Endodermal cell (in vitro differentiated cells): Measurements from ENCODE around the gene SRGAP1. TPM values are rescaled to one million over a fixed set of nuclear protein-coding genes. Genes with fewer than 3 reads are reported as not detected.
"Not testable (repeated sequence)": the region's sequence is repeated elsewhere in the genome, so short reads cannot be mapped to it uniquely, and the experiment has no call there.

Experiments
- DNase-seq: peaks from one replicate; pipeline ENCODE4 v3.0.0-alpha.2; 2017
- H3K27ac ChIP-seq: 2 replicates; pipeline ENCODE4 v1.5.1; 2013; ENCODE audit warnings: mild to moderate bottlenecking, low read depth, low read length, moderate library complexity
- H3K27me3 ChIP-seq: 2 replicates; pipeline ENCODE4 v1.6.1; 2013; ENCODE audit warnings: mild to moderate bottlenecking, low read length, moderate library complexity; ENCODE audit not compliant: insufficient read depth, control insufficient read depth, poor library complexity, severe bottlenecking
- H3K36me3 ChIP-seq: 2 replicates; pipeline ENCODE4 v1.7.0; 2013; ENCODE audit warnings: mild to moderate bottlenecking, low read length, moderate library complexity; ENCODE audit not compliant: control insufficient read depth, insufficient read depth
- H3K4me1 ChIP-seq: one replicate; pipeline ENCODE4 v1.7.0; 2013; ENCODE audit warnings: low read length; ENCODE audit not compliant: control insufficient read depth, insufficient read depth
- H3K4me3 ChIP-seq: 2 replicates; pipeline ENCODE4 v1.5.1; 2013; ENCODE audit warnings: mild to moderate bottlenecking, low read length, moderate library complexity
- H3K9ac ChIP-seq: 2 replicates; pipeline ENCODE4 v1.6.1; 2013; ENCODE audit warnings: mild to moderate bottlenecking, low read length, moderate library complexity; ENCODE audit not compliant: poor library complexity, severe bottlenecking; ENCODE audit errors: extremely low read depth
- H3K9me3 ChIP-seq: 2 replicates; pipeline ENCODE4 v1.6.1; 2013; ENCODE audit warnings: mild to moderate bottlenecking, low read length, moderate library complexity; ENCODE audit not compliant: control insufficient read depth
- H3K27ac Mint-ChIP-seq: 2 replicates; pipeline ENCODE4 v1.8.0; 2020; ENCODE audit warnings: mixed read lengths
- H3K27me3 Mint-ChIP-seq: 2 replicates; pipeline ENCODE4 v1.8.0; 2021; ENCODE audit warnings: mild to moderate bottlenecking, mixed read lengths; ENCODE audit not compliant: insufficient read depth
- H3K36me3 Mint-ChIP-seq: 2 replicates; pipeline ENCODE4 v1.8.0; 2020; ENCODE audit warnings: low read depth, mixed read lengths
- H3K4me1 Mint-ChIP-seq: 2 replicates; pipeline ENCODE4 v1.8.0; 2020; ENCODE audit warnings: mixed read lengths
- H3K4me3 Mint-ChIP-seq: 2 replicates; pipeline ENCODE4 v1.8.0; 2020; ENCODE audit warnings: mild to moderate bottlenecking, moderate library complexity, mixed read lengths
- H3K9me3 Mint-ChIP-seq: 2 replicates; pipeline ENCODE4 v1.8.0; 2020; ENCODE audit warnings: mild to moderate bottlenecking, mixed read lengths
- WGBS, 2 experiments: methylation state at CpG; one replicate each; pipeline versions ENCODE4 v1.1.5 to v1.1.7; 2013; ENCODE audit warnings: missing lambda C conversion rate in 2 of 2, mixed read lengths in 1 of 2; ENCODE audit not compliant: insufficient coverage in 1 of 2, insufficient read length in 1 of 2; 5-methylcytosine and 5-hydroxymethylcytosine counted together
- total RNA-seq, 2 donors: library from RNA; stranded (reverse); fragmentation: NEBNext Ultra II Directional in 1 of 2; extraction: Animal tissue kit (Norgen Biotek cat#: 25700) in 1 of 2; gene quantifications; 2 replicates in 1 of 2; 3 replicates in 1 of 2; pipeline ENCODE4 v1.2.1, GENCODE V29; 2021
- TF ChIP-seq, protein P1 (sequence below): fragments of 200-600 bp; sonication (generic); conservative IDR thresholded peaks from 2 replicates; pipeline ENCODE4 v1.5.0; 2021; ENCODE audit warnings: antibody characterized with exemption, mild to moderate bottlenecking

Gene SRGAP1
- total RNA-seq, 2 donors from 2014 or later, result 10.6 to 13.4 TPM

DNA sequence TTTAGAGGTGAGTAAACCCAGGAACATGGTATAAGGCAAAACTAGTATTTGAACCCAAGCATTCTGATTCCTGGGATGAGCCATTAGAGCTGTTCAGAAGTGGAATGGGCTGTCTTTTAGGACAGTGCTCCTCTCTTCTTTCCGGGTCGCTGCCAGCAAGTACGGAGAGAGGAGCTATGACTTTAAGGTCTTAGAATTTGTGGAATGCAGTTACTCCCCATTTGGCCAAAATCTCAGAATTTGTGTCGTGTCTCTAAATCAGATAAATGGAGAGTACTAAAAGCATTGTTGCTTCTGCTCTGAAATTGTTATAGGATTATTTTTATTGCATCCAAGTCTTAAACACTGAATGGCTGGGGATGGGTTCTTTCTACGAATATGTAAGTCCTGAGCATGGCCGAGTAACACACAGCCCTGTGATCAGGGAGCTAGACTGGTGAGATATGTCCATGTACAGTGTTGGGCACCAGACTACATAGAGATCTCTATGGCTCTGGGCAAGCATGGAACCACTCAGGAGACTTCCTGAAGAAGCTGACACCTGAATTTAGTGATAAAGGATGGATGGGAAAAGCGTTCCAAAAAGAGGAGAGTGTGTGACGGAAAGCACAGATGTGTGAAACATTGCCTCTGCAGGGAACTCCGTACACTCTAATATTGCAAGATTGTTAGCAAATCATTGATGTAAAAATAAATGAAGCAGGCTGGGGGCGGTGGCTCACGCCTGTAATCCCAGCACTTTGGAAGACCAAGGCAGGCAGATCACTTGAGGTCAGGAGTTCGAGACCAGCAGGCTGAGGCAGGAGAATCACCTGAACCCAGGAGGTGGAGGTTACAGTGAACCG is 184.7 kb downstream of the SRGAP1 start:
- no peak overlapping the region for H3K4me3 ChIP-seq
- no peaks in the 10 kb centered on the region for H3K36me3 ChIP-seq
- Mint-ChIP-seq H3K36me3 (peaks cover 12% of the 10 kb centered on the region), H3K4me3 (no peak overlapping the region), H3K9me3 (peaks cover 20% of the 10 kb centered on the region), H3K27ac (no peak overlapping the region), H3K4me1 (no peaks in the 10 kb centered on the region), H3K27me3 (no peaks in the 10 kb centered on the region)
- peaks cover 16% of the 10 kb centered on the region for H3K9me3 ChIP-seq
- no peaks in the 10 kb centered on the region for H3K4me1 ChIP-seq
- WGBS, 2 experiments, result 92 to 95% methylated on average over 9 to 13 of the region's 13 CpGs
- H3K9ac ChIP-seq, result no peak overlapping the region
- DNase-seq, result no peak
- no peaks in the 10 kb centered on the region for H3K27me3 ChIP-seq
- H3K27ac ChIP-seq, result no peak overlapping the region
- TF ChIP-seq, protein P1, sequence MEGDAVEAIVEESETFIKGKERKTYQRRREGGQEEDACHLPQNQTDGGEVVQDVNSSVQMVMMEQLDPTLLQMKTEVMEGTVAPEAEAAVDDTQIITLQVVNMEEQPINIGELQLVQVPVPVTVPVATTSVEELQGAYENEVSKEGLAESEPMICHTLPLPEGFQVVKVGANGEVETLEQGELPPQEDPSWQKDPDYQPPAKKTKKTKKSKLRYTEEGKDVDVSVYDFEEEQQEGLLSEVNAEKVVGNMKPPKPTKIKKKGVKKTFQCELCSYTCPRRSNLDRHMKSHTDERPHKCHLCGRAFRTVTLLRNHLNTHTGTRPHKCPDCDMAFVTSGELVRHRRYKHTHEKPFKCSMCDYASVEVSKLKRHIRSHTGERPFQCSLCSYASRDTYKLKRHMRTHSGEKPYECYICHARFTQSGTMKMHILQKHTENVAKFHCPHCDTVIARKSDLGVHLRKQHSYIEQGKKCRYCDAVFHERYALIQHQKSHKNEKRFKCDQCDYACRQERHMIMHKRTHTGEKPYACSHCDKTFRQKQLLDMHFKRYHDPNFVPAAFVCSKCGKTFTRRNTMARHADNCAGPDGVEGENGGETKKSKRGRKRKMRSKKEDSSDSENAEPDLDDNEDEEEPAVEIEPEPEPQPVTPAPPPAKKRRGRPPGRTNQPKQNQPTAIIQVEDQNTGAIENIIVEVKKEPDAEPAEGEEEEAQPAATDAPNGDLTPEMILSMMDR, result no peak

DNA sequence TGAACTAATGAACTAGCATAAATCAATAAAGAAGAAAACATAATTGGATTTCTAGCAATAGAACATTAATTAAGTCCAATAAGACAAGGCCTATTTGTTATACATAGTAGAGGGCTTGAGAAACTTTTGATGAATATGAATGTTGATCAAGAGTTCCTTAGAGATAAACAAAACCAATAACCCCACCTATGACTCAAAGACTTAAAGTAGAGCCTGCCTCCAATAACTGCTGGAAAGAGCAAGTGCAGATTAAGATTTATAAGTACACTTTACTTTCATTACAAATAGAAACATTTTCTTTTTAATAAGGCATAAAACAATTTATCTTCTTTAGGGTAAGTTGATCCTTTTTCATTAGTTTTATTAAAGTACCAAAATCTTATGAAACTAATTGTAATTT is 185.7 kb downstream of the SRGAP1 start:
- H3K27me3 ChIP-seq, result no peaks in the 10 kb centered on the region
- no peak overlapping the region for H3K27ac ChIP-seq
- peaks cover 19% of the 10 kb centered on the region for H3K9me3 ChIP-seq
- Mint-ChIP-seq H3K36me3 (peaks cover 9% of the 10 kb centered on the region), H3K4me3 (no peak overlapping the region), H3K27me3 (no peaks in the 10 kb centered on the region), H3K27ac (no peak overlapping the region), H3K9me3 (peaks cover 25% of the 10 kb centered on the region), H3K4me1 (no peaks in the 10 kb centered on the region)
- TF ChIP-seq, protein P1, result no peak
- no peak for DNase-seq
- no peaks in the 10 kb centered on the region for H3K4me1 ChIP-seq
- no peak overlapping the region for H3K9ac ChIP-seq
- H3K36me3 ChIP-seq, result no peaks in the 10 kb centered on the region
- no peak overlapping the region for H3K4me3 ChIP-seq

DNA sequence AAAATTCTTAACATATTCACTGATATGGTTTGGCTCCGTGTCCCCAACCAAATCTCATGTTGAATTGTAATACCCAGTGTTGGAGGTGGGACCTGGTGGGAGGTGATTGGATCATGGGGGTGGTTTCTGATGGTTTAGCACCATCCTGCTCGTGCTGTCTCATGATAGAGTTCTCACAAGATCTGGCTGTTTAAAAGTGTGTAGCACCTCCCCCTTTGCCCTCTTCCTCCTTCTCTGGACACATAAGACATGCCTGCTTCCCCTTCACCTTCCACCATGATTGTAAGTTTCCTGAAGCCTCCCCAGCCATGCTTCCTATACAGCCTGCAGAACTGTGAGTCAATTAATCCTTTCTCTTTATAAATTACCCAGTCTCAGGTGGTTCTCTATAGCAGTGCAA is 189.6 kb downstream of the SRGAP1 start:
- not testable (repeated sequence) for DNase-seq, H3K4me3 Mint-ChIP-seq, H3K27ac ChIP-seq, H3K4me3 ChIP-seq, H3K4me1 ChIP-seq, H3K36me3 ChIP-seq, H3K4me1 Mint-ChIP-seq, H3K27ac Mint-ChIP-seq, H3K9ac ChIP-seq, H3K27me3 Mint-ChIP-seq, H3K27me3 ChIP-seq
- Mint-ChIP-seq H3K9me3 (peaks cover 29% of the 10 kb centered on the region), H3K36me3 (peaks cover 10% of the 10 kb centered on the region)
- WGBS, 2 experiments, result 100% methylated on average over 1 to 2 of the region's 2 CpGs
- peaks cover 25% of the 10 kb centered on the region for H3K9me3 ChIP-seq
